Fibroblast of the conjunctiva (primary cell): Measurements from ENCODE around the gene HDLBP.
"Not testable (repeated sequence)": the region's sequence is repeated elsewhere in the genome, so short reads cannot be mapped to it uniquely, and the experiment has no call there.

Experiments used
- DNase-seq: peaks from one replicate; pipeline ENCODE4 v3.0.0-alpha.2; 2010; ENCODE audit warnings: low read depth

The HDLBP gene

GRCh38 chr2:241213567-241213966, 101.9 kb downstream of the HDLBP start:
- no peak for DNase-seq

- no peak for DNase-seq
These were observed 102.4 kb downstream of the HDLBP start for GRCh38 chr2:241213041-241213440.

GRCh38 chr2:241211276-241211675, 104.2 kb downstream of the HDLBP start:
- DNase-seq, result no peak

- no peak for DNase-seq
These were observed 106.2 kb downstream of the HDLBP start for GRCh38 chr2:241209271-241209670.

GRCh38 chr2:241208058-241208457, 107.4 kb downstream of the HDLBP start:
- DNase-seq, result no peak

- DNase-seq, result no peak
These were observed 107.8 kb downstream of the HDLBP start for GRCh38 chr2:241207641-241208040.

GRCh38 chr2:241207151-241207550, 108.3 kb downstream of the HDLBP start:
- DNase-seq, result no peak

- no peak for DNase-seq
These were observed 110.4 kb downstream of the HDLBP start for GRCh38 chr2:241205086-241205485.

GRCh38 chr2:241204490-241204889, 111.0 kb downstream of the HDLBP start:
- DNase-seq, result no peak

- no peak for DNase-seq
These were observed 111.5 kb downstream of the HDLBP start for GRCh38 chr2:241204010-241204384.

GRCh38 chr2:241203218-241204009, 112.1 kb downstream of the HDLBP start:
- DNase-seq, result no peak

GRCh38 chr2:241202681-241203080, 112.8 kb downstream of the HDLBP start:
- DNase-seq, result no peak

GRCh38 chr2:241202268-241202585, 113.2 kb downstream of the HDLBP start:
- no peak for DNase-seq

GRCh38 chr2:241201445-241202267, 113.8 kb downstream of the HDLBP start:
- no peak for DNase-seq

- no peak for DNase-seq
These were observed 114.6 kb downstream of the HDLBP start for GRCh38 chr2:241200822-241201395.

- DNase-seq, result no peak
These were observed 115.3 kb downstream of the HDLBP start for GRCh38 chr2:241199897-241200821.

GRCh38 chr2:241199286-241199685, 116.2 kb downstream of the HDLBP start:
- no peak for DNase-seq

GRCh38 chr2:241198381-241199279, 116.8 kb downstream of the HDLBP start:
- no peak for DNase-seq

GRCh38 chr2:241197947-241198346, 117.5 kb downstream of the HDLBP start:
- DNase-seq, result no peak

GRCh38 chr2:241197246-241197645, 118.2 kb downstream of the HDLBP start:
- DNase-seq, result not testable (repeated sequence)
